HG03571 (cell line): Measurements from ENCODE around the gene TMEM86B.

Experiments used
- ATAC-seq: cut with Tn5 transposase; IDR thresholded peaks from one replicate; pipeline ENCODE4 v1.9.1; 2021; ENCODE audit not compliant: unreplicated experiment

TMEM86B gene

GRCh38 chr19:55257461-55258420, 29.2 kb upstream of the TMEM86B start:
- no peak for ATAC-seq

- ATAC-seq: no peak
These were observed 28.2 kb upstream of the TMEM86B start for GRCh38 chr19:55256562-55257460.

- ATAC-seq: no peak
These were observed 27.3 kb upstream of the TMEM86B start for GRCh38 chr19:55255618-55256423.

GRCh38 chr19:55254625-55254977, 26.0 kb upstream of the TMEM86B start:
- no peak for ATAC-seq

GRCh38 chr19:55253842-55254624, 25.5 kb upstream of the TMEM86B start:
- ATAC-seq: peak; percentile 40

GRCh38 chr19:55252760-55253663, 24.4 kb upstream of the TMEM86B start:
- ATAC-seq: no peak

GRCh38 chr19:55251341-55252081, 22.9 kb upstream of the TMEM86B start:
- ATAC-seq: no peak

GRCh38 chr19:55250262-55251036, 21.9 kb upstream of the TMEM86B start:
- no peak for ATAC-seq

- no peak for ATAC-seq
These were observed 21.3 kb upstream of the TMEM86B start for GRCh38 chr19:55249841-55250240.

- no peak for ATAC-seq
These were observed 20.1 kb upstream of the TMEM86B start for GRCh38 chr19:55248704-55249103.

- ATAC-seq: no peak
These were observed 19.7 kb upstream of the TMEM86B start for GRCh38 chr19:55248166-55248675.

- no peak for ATAC-seq
These were observed 19.1 kb upstream of the TMEM86B start for GRCh38 chr19:55247621-55248099.

- ATAC-seq: no peak
These were observed 18.2 kb upstream of the TMEM86B start for GRCh38 chr19:55246462-55247451.

GRCh38 chr19:55245236-55245904, 16.8 kb upstream of the TMEM86B start:
- no peak for ATAC-seq

GRCh38 chr19:55244004-55244680, 15.6 kb upstream of the TMEM86B start:
- no peak for ATAC-seq
